HEK293 (cell line): Measurements from ENCODE around the gene CYB561A3.
A peak's percentile ranks its signal among the peaks of the same experiment; 100 is the strongest.

Experiments used
- CTCF ChIA-PET: fragments of 350-600 bp; formaldehyde crosslinking; extraction: SDS; loops from one replicate; lab custom pipeline; 2021; ENCODE audit warnings: antibody characterized with exemption; lab: Yijun Ruan, JAX
- POLR2A ChIA-PET: fragments of 300-600 bp; formaldehyde crosslinking; extraction: SDS; loops from one replicate; lab custom pipeline; 2020; ENCODE audit warnings: antibody characterized with exemption, inconsistent platforms; lab: Yijun Ruan, JAX
- H3K27ac ChIP-seq: fragments of 200-500 bp; sonication (Bioruptor generic); 2 replicates; pipeline ENCODE4 v1.5.1; 2014; ENCODE audit warnings: low read depth, low read length, control low read depth, inconsistent platforms; ENCODE audit errors: extremely low read depth
- H3K36me3 ChIP-seq, 2 experiments: fragments of 200-500 bp in 1 of 2; sonication (Bioruptor generic) in 1 of 2; 1 replicate in 1 of 2; 2 replicates in 1 of 2; pipeline ENCODE4 v1.5.1; 2014 to 2017; ENCODE audit warnings: inconsistent platforms in 2 of 2, low read length in 2 of 2; ENCODE audit not compliant: control insufficient read depth in 2 of 2, insufficient read depth in 1 of 2
- H3K4me1 ChIP-seq: fragments of 200-500 bp; sonication (Bioruptor generic); 2 replicates; pipeline ENCODE4 v1.5.1; 2014; ENCODE audit warnings: mild to moderate bottlenecking, low read length, inconsistent platforms; ENCODE audit not compliant: control insufficient read depth, insufficient read depth
- H3K4me3 ChIP-seq: 2 replicates; pipeline ENCODE4 v1.5.1; 2011; ENCODE audit warnings: low read depth, mild to moderate bottlenecking, control low read depth, low read length, moderate library complexity
- H3K9me3 ChIP-seq: fragments of 200-500 bp; sonication (Bioruptor generic); 2 replicates; pipeline ENCODE4 v1.5.1; 2014; ENCODE audit warnings: low read depth, low read length, inconsistent platforms; ENCODE audit not compliant: control insufficient read depth, insufficient read depth
- GLI4 ChIP-seq: fragments of 450-650 bp; formaldehyde crosslinking; IDR thresholded peaks from 2 replicates; pipeline ENCODE4 v1.5.1; 2016; ENCODE audit warnings: missing biosample characterization, missing genetic modification characterization
- KLF9 ChIP-seq: fragments of 450-650 bp; formaldehyde crosslinking; IDR thresholded peaks from 2 replicates; pipeline ENCODE4 v1.5.1; 2016; ENCODE audit warnings: missing biosample characterization, missing genetic modification characterization, low read depth
- MEIS1 ChIP-seq: sonication (generic); formaldehyde crosslinking; IDR thresholded peaks from 2 replicates; pipeline ENCODE4 v1.8.1; 2022; ENCODE audit warnings: missing genetic modification reagents, mild to moderate bottlenecking, borderline replicate concordance
- MZF1 ChIP-seq: fragments of 450-650 bp; formaldehyde crosslinking; IDR thresholded peaks from 2 replicates; pipeline ENCODE4 v1.5.1; 2017; ENCODE audit warnings: missing biosample characterization, missing genetic modification characterization, borderline replicate concordance
- SETDB1 ChIP-seq: IDR thresholded peaks from one replicate; pipeline ENCODE4 v1.6.1; 2017; ENCODE audit warnings: mild to moderate bottlenecking, low read length, moderate library complexity, mixed read lengths; ENCODE audit not compliant: insufficient read length
- SP3 ChIP-seq: fragments of 450-650 bp; formaldehyde crosslinking; IDR thresholded peaks from 2 replicates; pipeline ENCODE4 v1.5.1; 2016; ENCODE audit warnings: missing biosample characterization, missing genetic modification characterization
- TRIM28 ChIP-seq: IDR thresholded peaks from 2 replicates; pipeline ENCODE4 v1.6.1; 2011; ENCODE audit warnings: low read length, control low read depth, borderline replicate concordance
- ZBTB17 ChIP-seq: fragments of 450-650 bp; formaldehyde crosslinking; IDR thresholded peaks from 2 replicates; pipeline ENCODE4 v1.5.1; 2016; ENCODE audit warnings: missing biosample characterization, missing genetic modification characterization
- ZNF10 ChIP-seq: fragments of 450-650 bp; formaldehyde crosslinking; IDR thresholded peaks from 2 replicates; pipeline ENCODE4 v1.5.1; 2017; ENCODE audit warnings: missing biosample characterization, missing genetic modification characterization
- ZNF140 ChIP-seq: fragments of 450-650 bp; formaldehyde crosslinking; IDR thresholded peaks from 2 replicates; pipeline ENCODE4 v1.5.1; 2016; ENCODE audit warnings: missing biosample characterization, missing genetic modification characterization
- ZNF2 ChIP-seq: fragments of 450-650 bp; formaldehyde crosslinking; IDR thresholded peaks from 2 replicates; pipeline ENCODE4 v1.5.1; 2016; ENCODE audit warnings: missing biosample characterization, missing genetic modification characterization
- ZNF280C ChIP-seq: fragments of 450-650 bp; formaldehyde crosslinking; IDR thresholded peaks from 2 replicates; pipeline ENCODE4 v1.5.1; 2016; ENCODE audit warnings: missing biosample characterization, missing genetic modification characterization
- ZNF350 ChIP-seq: fragments of 450-650 bp; formaldehyde crosslinking; IDR thresholded peaks from 2 replicates; pipeline ENCODE4 v1.5.0; 2017; ENCODE audit warnings: missing biosample characterization, mild to moderate bottlenecking, missing genetic modification characterization
- ZNF48 ChIP-seq: fragments of 450-650 bp; formaldehyde crosslinking; IDR thresholded peaks from 2 replicates; pipeline ENCODE4 v1.5.1; 2016; ENCODE audit warnings: missing biosample characterization, missing genetic modification characterization
- ZNF529 ChIP-seq: fragments of 450-650 bp; formaldehyde crosslinking; IDR thresholded peaks from 2 replicates; pipeline ENCODE4 v1.5.1; 2017; ENCODE audit warnings: missing genetic modification characterization, missing biosample characterization; ENCODE audit not compliant: insufficient replicate concordance
- ZNF596 ChIP-seq: fragments of 450-650 bp; IDR thresholded peaks from 2 replicates; pipeline ENCODE4 v1.5.0; 2018; ENCODE audit warnings: missing biosample characterization, mild to moderate bottlenecking, missing genetic modification characterization, moderate library complexity
- ZNF624 ChIP-seq: fragments of 450-650 bp; formaldehyde crosslinking; IDR thresholded peaks from 2 replicates; pipeline ENCODE4 v1.5.1; 2017; ENCODE audit warnings: missing biosample characterization, missing genetic modification characterization
- ZNF654 ChIP-seq: fragments of 450-650 bp; formaldehyde crosslinking; IDR thresholded peaks from 2 replicates; pipeline ENCODE4 v1.5.1; 2016; ENCODE audit warnings: low read depth, missing biosample characterization, missing genetic modification characterization
- ZNF701 ChIP-seq: fragments of 450-650 bp; formaldehyde crosslinking; IDR thresholded peaks from 2 replicates; pipeline ENCODE4 v1.5.1; 2016; ENCODE audit warnings: missing biosample characterization, missing genetic modification characterization
- TF ChIP-seq, protein P1 (sequence below): fragments of 450-650 bp; formaldehyde crosslinking; IDR thresholded peaks from 2 replicates; pipeline ENCODE4 v1.5.1; 2016; ENCODE audit warnings: missing biosample characterization, missing genetic modification characterization
- TF ChIP-seq, protein P2 (sequence below): fragments of 450-650 bp; formaldehyde crosslinking; IDR thresholded peaks from 2 replicates; pipeline ENCODE4 v1.5.1; 2016; ENCODE audit warnings: missing biosample characterization, missing genetic modification characterization
- TF ChIP-seq, protein P3 (sequence below): fragments of 450-650 bp; formaldehyde crosslinking; conservative IDR thresholded peaks from 2 replicates; pipeline ENCODE4 v1.5.1; 2016; ENCODE audit warnings: low read depth, missing biosample characterization, missing genetic modification characterization
- TF ChIP-seq, protein P4 (sequence below): fragments of 450-650 bp; formaldehyde crosslinking; IDR thresholded peaks from 2 replicates; pipeline ENCODE4 v1.5.1; 2017; ENCODE audit warnings: missing biosample characterization, missing genetic modification characterization

Gene CYB561A3

DNA sequence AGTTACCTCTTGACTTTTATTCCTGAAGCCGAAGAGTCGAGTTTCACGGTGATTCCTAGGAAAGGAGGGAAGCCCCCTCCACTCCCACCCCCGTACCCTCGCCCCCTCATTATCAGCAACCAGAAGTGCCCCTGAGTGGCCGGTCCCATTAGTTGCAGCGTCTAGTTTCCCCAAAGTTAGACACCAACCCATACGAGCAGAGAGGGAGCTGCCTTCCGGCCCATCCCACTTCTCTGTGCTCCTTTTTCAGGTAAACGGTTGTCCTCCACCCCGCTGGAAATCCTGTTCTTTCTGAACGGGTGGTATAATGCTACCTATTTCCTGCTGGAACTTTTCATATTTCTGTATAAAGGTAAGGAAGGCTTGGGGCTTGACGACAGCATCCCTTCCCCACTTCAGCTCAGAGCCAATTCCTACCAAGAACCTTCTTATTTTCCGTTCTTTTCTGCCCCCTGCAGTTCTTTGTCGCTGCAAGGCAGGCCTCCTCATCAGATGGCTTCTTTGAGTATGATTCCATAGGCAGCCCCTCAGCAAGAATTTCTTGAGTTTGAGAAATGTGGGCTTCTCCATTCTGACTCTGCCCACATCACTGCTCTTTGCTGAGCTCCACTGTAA is 31.4 kb upstream of the CYB561A3 start:
- H3K4me1 ChIP-seq: no peaks in the 10 kb centered on the region
- POLR2A ChIA-PET: interaction anchor here (0.6 to 3.4 kb wide), 13 partner anchors 9 to 1493 kb away, joined by 3 to 38 read pairs (median 4); partner anchors contain the start of genes CPSF7, CYB561A3, SDHAF2 and TMEM109
- CTCF ChIA-PET: interaction anchor here (0.8 to 3.7 kb wide), 11 partner anchors 9 to 206 kb away, joined by 3 to 42 read pairs (median 4); no protein-coding TSS in a partner anchor
- peak overlapping the region; percentile 65 for H3K27ac ChIP-seq
- 0 out of 2 replicates have a peak, but pooled peaks have one; percentile 12 for TF ChIP-seq ZNF654 (tag by site-specific recombination)
- no peak for TF ChIP-seq ZNF529 (tag by site-specific recombination)
- TF ChIP-seq ZNF48: no peak
- TF ChIP-seq, protein P1, sequence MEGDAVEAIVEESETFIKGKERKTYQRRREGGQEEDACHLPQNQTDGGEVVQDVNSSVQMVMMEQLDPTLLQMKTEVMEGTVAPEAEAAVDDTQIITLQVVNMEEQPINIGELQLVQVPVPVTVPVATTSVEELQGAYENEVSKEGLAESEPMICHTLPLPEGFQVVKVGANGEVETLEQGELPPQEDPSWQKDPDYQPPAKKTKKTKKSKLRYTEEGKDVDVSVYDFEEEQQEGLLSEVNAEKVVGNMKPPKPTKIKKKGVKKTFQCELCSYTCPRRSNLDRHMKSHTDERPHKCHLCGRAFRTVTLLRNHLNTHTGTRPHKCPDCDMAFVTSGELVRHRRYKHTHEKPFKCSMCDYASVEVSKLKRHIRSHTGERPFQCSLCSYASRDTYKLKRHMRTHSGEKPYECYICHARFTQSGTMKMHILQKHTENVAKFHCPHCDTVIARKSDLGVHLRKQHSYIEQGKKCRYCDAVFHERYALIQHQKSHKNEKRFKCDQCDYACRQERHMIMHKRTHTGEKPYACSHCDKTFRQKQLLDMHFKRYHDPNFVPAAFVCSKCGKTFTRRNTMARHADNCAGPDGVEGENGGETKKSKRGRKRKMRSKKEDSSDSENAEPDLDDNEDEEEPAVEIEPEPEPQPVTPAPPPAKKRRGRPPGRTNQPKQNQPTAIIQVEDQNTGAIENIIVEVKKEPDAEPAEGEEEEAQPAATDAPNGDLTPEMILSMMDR (tag by site-specific recombination): 0 out of 2 replicates have a peak, but pooled peaks have one; percentile 12
- no peak for TF ChIP-seq TRIM28
- H3K9me3 ChIP-seq: no peaks in the 10 kb centered on the region
- H3K36me3 ChIP-seq: peaks cover 0 to 3% of the 10 kb centered on the region in 2 experiments; a peak in 1 of 3 replicates
- H3K4me3 ChIP-seq: peak overlapping the region; percentile 70

DNA sequence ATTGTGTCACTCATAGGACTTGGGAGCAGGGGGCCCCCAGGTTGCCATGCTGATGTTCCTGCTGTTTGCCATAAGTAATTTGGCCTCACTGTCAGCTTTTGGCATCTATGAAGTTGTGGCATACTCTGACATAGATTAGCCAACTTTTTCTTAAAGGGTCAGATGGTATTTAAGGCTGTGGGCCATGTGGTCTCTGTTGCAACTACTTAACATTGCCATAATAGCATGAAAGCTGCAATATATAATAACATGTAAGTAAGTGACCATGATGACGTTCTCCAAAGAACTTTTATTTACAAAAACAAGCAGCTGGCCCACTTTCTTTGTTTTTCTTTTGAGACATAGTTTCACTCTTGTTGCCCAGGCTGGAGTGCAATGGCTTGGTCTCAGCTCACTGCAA is 28.5 kb upstream of the CYB561A3 start:
- Histone ChIP-seq H3K4me1 (no peaks in the 10 kb centered on the region), H3K9me3 (no peaks in the 10 kb centered on the region), H3K27ac (no peak overlapping the region), H3K4me3 (no peak overlapping the region), H3K36me3 (no peaks in the 10 kb centered on the region; a peak in 1 of 3 replicates)
- POLR2A ChIA-PET: interaction anchor here (0.7 to 1.2 kb wide), 3 partner anchors 8 to 35 kb away, joined by 3 to 5 read pairs (median 4); partner anchors contain the start of genes CYB561A3 and TMEM138
- CTCF ChIA-PET: interaction anchor here (1.5 kb wide), 1 partner anchor 54 kb away, joined by 10 read pairs; no protein-coding TSS in a partner anchor
- TF ChIP-seq ZNF280C (no peak), MZF1 (tag by site-specific recombination) (no peak), ZNF701 (tag by site-specific recombination) (no peak), ZNF596 (no peak), ZNF140 (no peak), ZNF350 (no peak), ZNF624 (tag by site-specific recombination) (no peak), SETDB1 (no peak), MEIS1 (CRISPR knock-in tag) (no peak), ZNF2 (no peak), SP3 (tag by site-specific recombination) (no peak), ZNF10 (no peak), ZBTB17 (tag by site-specific recombination) (no peak), KLF9 (tag by site-specific recombination) (no peak), GLI4 (tag by site-specific recombination) (no peak)
- TF ChIP-seq, protein P2, sequence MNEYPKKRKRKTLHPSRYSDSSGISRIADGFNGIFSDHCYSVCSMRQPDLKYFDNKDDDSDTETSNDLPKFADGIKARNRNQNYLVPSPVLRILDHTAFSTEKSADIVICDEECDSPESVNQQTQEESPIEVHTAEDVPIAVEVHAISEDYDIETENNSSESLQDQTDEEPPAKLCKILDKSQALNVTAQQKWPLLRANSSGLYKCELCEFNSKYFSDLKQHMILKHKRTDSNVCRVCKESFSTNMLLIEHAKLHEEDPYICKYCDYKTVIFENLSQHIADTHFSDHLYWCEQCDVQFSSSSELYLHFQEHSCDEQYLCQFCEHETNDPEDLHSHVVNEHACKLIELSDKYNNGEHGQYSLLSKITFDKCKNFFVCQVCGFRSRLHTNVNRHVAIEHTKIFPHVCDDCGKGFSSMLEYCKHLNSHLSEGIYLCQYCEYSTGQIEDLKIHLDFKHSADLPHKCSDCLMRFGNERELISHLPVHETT (tag by site-specific recombination): no peak
- TF ChIP-seq, protein P3, sequence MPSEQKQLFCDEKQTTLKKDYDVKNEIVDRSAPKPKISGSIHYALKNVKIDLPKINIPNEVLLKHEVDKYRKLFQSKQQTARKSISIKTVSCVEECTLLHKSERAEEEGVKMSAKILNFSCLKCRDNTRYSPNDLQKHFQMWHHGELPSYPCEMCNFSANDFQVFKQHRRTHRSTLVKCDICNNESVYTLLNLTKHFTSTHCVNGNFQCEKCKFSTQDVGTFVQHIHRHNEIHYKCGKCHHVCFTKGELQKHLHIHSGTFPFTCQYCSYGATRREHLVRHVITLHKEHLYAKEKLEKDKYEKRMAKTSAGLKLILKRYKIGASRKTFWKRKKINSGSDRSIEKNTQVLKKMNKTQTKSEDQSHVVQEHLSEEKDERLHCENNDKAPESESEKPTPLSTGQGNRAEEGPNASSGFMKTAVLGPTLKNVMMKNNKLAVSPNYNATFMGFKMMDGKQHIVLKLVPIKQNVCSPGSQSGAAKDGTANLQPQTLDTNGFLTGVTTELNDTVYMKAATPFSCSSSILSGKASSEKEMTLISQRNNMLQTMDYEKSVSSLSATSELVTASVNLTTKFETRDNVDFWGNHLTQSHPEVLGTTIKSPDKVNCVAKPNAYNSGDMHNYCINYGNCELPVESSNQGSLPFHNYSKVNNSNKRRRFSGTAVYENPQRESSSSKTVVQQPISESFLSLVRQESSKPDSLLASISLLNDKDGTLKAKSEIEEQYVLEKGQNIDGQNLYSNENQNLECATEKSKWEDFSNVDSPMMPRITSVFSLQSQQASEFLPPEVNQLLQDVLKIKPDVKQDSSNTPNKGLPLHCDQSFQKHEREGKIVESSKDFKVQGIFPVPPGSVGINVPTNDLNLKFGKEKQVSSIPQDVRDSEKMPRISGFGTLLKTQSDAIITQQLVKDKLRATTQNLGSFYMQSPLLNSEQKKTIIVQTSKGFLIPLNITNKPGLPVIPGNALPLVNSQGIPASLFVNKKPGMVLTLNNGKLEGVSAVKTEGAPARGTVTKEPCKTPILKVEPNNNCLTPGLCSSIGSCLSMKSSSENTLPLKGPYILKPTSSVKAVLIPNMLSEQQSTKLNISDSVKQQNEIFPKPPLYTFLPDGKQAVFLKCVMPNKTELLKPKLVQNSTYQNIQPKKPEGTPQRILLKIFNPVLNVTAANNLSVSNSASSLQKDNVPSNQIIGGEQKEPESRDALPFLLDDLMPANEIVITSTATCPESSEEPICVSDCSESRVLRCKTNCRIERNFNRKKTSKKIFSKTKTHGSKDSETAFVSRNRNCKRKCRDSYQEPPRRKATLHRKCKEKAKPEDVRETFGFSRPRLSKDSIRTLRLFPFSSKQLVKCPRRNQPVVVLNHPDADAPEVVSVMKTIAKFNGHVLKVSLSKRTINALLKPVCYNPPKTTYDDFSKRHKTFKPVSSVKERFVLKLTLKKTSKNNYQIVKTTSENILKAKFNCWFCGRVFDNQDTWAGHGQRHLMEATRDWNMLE: no peak
- TF ChIP-seq, protein P4, sequence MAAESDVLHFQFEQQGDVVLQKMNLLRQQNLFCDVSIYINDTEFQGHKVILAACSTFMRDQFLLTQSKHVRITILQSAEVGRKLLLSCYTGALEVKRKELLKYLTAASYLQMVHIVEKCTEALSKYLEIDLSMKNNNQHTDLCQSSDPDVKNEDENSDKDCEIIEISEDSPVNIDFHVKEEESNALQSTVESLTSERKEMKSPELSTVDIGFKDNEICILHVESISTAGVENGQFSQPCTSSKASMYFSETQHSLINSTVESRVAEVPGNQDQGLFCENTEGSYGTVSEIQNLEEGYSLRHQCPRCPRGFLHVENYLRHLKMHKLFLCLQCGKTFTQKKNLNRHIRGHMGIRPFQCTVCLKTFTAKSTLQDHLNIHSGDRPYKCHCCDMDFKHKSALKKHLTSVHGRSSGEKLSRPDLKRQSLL (tag by site-specific recombination): no peak
